ENCODE measurements around the gene RXRA. TPM values are rescaled to one million over a fixed set of nuclear protein-coding genes. Genes with fewer than 3 reads are reported as not detected.

The RXRA gene
- total and polyA plus RNA-seq, 10 of the 15 experiments (the other 5 are each of a cell fraction or from before 2014, with no cell fraction given): 0.89 to 36.8 (median 11.1) TPM

GRCh38 chr9:134477342-134477925 lies 151.2 kb downstream of the RXRA start:
- SMC1A ChIA-PET (ENCODE audit: uncharacterized antibody, unreplicated experiment): no interaction called here
- intact Hi-C loops (cut with micrococcal nuclease; ENCODE audit: unreplicated experiment): no loop called here
- 69% methylated on average over 15 of the region's 15 CpGs for WGBS (ENCODE audit: insufficient coverage, insufficient replicate concordance, low lambda C conversion rate, missing lambda C conversion rate)
- H3K9me3 ChIP-seq (replicated peaks; ENCODE audit: control insufficient read depth, insufficient read depth, low read length): no peaks in the 10 kb centered on the region; the same call in 2 of the 3 replicates
- no peak for TF ChIP-seq HDAC2 (IDR thresholded peaks at IDR 0.05)
- TF ChIP-seq STAT3 (IDR thresholded peaks at IDR 0.05; ENCODE audit: low read depth, low read length): no peak
- TF ChIP-seq ZBTB4 (CRISPR knock-in tag; IDR thresholded peaks at IDR 0.05): no peak
- no peak for TF ChIP-seq ELK1 (IDR thresholded peaks at IDR 0.05; ENCODE audit: low read depth, low read length)
- no peak for TF ChIP-seq BCLAF1 (IDR thresholded peaks at IDR 0.05)
- TF ChIP-seq SIX5 (IDR thresholded peaks at IDR 0.05; ENCODE audit: low read depth, low read length, severe bottlenecking): no peak
- no peak for TF ChIP-seq FOXM1 (IDR thresholded peaks at IDR 0.05; ENCODE audit: low read depth, low read length)
- CTCF ChIA-PET: no interaction called here
- no peak overlapping the region for H3K4me2 ChIP-seq (ENCODE audit: control insufficient read depth, insufficient read depth)
- no peaks in the 10 kb centered on the region; a peak in 1 of 4 replicates for H3K27me3 ChIP-seq (replicated peaks in 1 of 2; ENCODE audit: control insufficient read depth in 2 of 2, insufficient read depth in 2 of 2, low read length in 1 of 2)
- H3K9ac ChIP-seq (ENCODE audit: control insufficient read depth, insufficient read depth, low read length): no peak overlapping the region
- H3K4me3 ChIP-seq: no peak overlapping the region
- RAD21 ChIA-PET (ENCODE audit: unreplicated experiment): no interaction called here
- no peak for DNase-seq (ENCODE audit: low read depth, low spot score)
- no peak for FAIRE-seq
- no peak overlapping the region for H3K27ac ChIP-seq (ENCODE audit: control insufficient read depth, insufficient read depth)
- no peak for ATAC-seq
- POLR2A ChIA-PET: no interaction called here
- no peaks in the 10 kb centered on the region for H3K4me1 ChIP-seq (ENCODE audit: control insufficient read depth, insufficient read depth, low read length)
- H2AFZ ChIP-seq (ENCODE audit: control insufficient read depth, low read depth, low read length): no peak overlapping the region
- BruUV-seq (replicated peaks): no TSS peak
- no peaks in the 10 kb centered on the region for H3K36me3 ChIP-seq (ENCODE audit: control insufficient read depth in 2 of 2, insufficient read depth in 2 of 2, low read length in 1 of 2)
- H4K20me1 ChIP-seq (ENCODE audit: control insufficient read depth, insufficient read depth): no peaks in the 10 kb centered on the region
- H3K79me2 ChIP-seq (ENCODE audit: control insufficient read depth, insufficient read depth, low read length): no peaks in the 10 kb centered on the region
- in situ Hi-C loops (cut with MboI): no loop called here

All from GM12878 (cell line).